HepG2 (cell line): ENCODE data around the gene TRIM7. TPM values are rescaled to one million over a fixed set of nuclear protein-coding genes. Genes with fewer than 3 reads are reported as not detected.
A peak's percentile ranks its signal among the peaks of the same experiment; 100 is the strongest.

Experiments
- ARID4A ChIP-seq: sonication (generic); formaldehyde crosslinking; IDR thresholded peaks from 2 replicates; pipeline ENCODE4 v1.5.0; 2020; ENCODE audit warnings: mild to moderate bottlenecking, missing genetic modification reagents, borderline replicate concordance
- CREB1 ChIP-seq, 2 experiments: fragments of 450-650 bp in 1 of 2; IDR thresholded peaks; 2 replicates each; pipeline ENCODE4 v1.6.1; 2016 to 2017; ENCODE audit warnings: control low read depth in 1 of 2, mild to moderate bottlenecking in 1 of 2, missing compliant biosample characterization in 1 of 2, missing genetic modification characterization in 1 of 2
- DZIP1 ChIP-seq: sonication (generic); formaldehyde crosslinking; IDR thresholded peaks from 2 replicates; pipeline ENCODE4 v1.5.0; 2020; ENCODE audit warnings: mild to moderate bottlenecking, missing genetic modification reagents
- KLF13 ChIP-seq: sonication (generic); formaldehyde crosslinking; IDR thresholded peaks from 2 replicates; pipeline ENCODE4 v1.4.0; 2020; ENCODE audit warnings: mild to moderate bottlenecking, missing genetic modification reagents
- MXD1 ChIP-seq: sonication (generic); formaldehyde crosslinking; IDR thresholded peaks from 2 replicates; pipeline ENCODE4 v1.4.0; 2020; ENCODE audit warnings: mild to moderate bottlenecking, missing genetic modification reagents
- SUZ12 ChIP-seq: fragments of 150-350 bp; IDR thresholded peaks from 2 replicates; pipeline ENCODE4 v1.6.1; 2014; ENCODE audit warnings: low read depth, low read length
- TCF7 ChIP-seq: sonication (generic); IDR thresholded peaks from 2 replicates; pipeline ENCODE4 v1.6.1; 2016; ENCODE audit warnings: antibody characterized with exemption, low read depth
- ZNF30 ChIP-seq: sonication (generic); formaldehyde crosslinking; IDR thresholded peaks from 2 replicates; pipeline ENCODE4 v1.5.0; 2020; ENCODE audit warnings: mild to moderate bottlenecking, missing genetic modification reagents
- ZNF512B ChIP-seq: sonication (generic); formaldehyde crosslinking; IDR thresholded peaks from 2 replicates; pipeline ENCODE4 v1.5.1; 2020; ENCODE audit warnings: missing genetic modification reagents, mild to moderate bottlenecking, borderline replicate concordance
- polyA plus RNA-seq, 8 experiments: library from polyadenylated mRNA; depleted of rRNA in 3 of 8; stranded (reverse) in 7 of 8; unstranded in 1 of 8; fragments of >200 nt; fragmentation: Illumina TruSeq in 4 of 8; extraction: Trizol in 4 of 8; gene quantifications; 2 replicates each; pipeline versions ENCODE4 v1.2.1 to v1.2.3, GENCODE V29; 2011 to 2016; ENCODE audit warnings: low read depth in 4 of 8, missing spikeins in 1 of 8, mixed read lengths in 1 of 8; ENCODE audit not compliant: insufficient read depth in 1 of 8
- total RNA-seq, 5 experiments: library from RNA; depleted of rRNA; stranded (reverse); fragments of >200 nt; fragmentation: Illumina TruSeq; extraction: Trizol; gene quantifications; 2 replicates each; pipeline ENCODE4 v1.2.3, GENCODE V29; 2016; ENCODE audit warnings: low read depth in 1 of 5
- TF ChIP-seq, protein P1 (sequence below): sonication (generic); formaldehyde crosslinking; IDR thresholded peaks from 2 replicates; pipeline ENCODE4 v1.4.0; 2020; ENCODE audit warnings: missing genetic modification reagents; ENCODE audit errors: not compliant biosample characterization

The TRIM7 gene
- total and polyA plus RNA-seq, 2 of the 13 experiments (the other 11 are each of a cell fraction or from before 2014, with no cell fraction given): 0.13 TPM; not detected in 1

DNA sequence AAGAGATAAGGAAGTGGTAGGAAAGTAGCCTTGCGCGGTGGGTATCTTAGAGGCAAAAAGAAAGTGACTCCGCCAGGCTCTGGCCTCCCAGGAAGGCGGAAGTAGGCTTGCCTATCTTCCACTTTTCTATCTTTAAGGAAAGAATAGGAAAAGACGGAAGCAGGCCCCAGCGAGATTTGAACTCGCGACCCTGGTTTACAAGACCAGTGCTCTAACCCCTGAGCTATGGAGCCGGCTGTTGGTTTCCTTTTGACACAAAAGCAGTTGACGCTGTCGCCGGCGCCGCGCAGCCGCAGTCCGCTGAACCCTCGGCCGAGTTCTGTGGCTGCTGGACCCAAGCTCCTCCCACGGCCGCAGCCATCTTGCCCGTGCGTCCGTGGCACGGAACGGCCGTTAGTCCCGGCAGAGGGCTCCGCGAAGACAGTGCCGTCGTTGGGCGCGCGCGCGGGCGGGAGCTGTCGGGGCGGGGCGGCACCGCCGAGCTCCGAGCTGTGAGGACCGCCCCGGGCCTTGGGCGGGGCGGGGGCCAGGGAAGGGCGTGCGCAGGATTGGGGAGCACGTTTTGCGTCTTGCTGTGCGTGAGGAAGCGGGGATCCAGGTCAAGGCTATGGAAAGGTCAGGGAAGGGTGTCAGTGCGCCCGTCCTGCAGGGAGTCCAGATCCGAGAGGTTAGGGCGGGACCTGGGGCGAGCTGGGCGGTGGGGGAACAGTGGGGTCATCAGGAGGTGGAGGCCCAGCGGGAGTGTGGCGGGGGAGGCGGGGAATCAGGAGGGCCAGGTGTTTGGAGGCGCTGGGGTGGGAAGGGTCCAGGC, 13.3 kb downstream of the TRIM7 start (continued):
- TF ChIP-seq ARID4A: peak; percentile 72; the same call in 1 of the 2 replicates
- TF ChIP-seq, protein P1, sequence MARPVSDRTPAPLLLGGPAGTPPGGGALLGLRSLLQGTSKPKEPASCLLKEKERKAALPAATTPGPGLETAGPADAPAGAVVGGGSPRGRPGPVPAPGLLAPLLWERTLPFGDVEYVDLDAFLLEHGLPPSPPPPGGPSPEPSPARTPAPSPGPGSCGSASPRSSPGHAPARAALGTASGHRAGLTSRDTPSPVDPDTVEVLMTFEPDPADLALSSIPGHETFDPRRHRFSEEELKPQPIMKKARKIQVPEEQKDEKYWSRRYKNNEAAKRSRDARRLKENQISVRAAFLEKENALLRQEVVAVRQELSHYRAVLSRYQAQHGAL: no peak
- no peak for TF ChIP-seq KLF13 (CRISPR knock-in tag)
- TF ChIP-seq TCF7: no peak
- TF ChIP-seq SUZ12: no peak
- TF ChIP-seq ZNF512B (CRISPR knock-in tag): no peak
- no peak; the same call in 1 of the 2 replicates for TF ChIP-seq ZNF30
- no peak for TF ChIP-seq DZIP1
- no peak for TF ChIP-seq CREB1 (IDR thresholded peaks at IDR 0.05)
- no peak for TF ChIP-seq CREB1 (CRISPR knock-in tag; IDR thresholded peaks at IDR 0.05)
- TF ChIP-seq MXD1: no peak; the same call in 1 of the 2 replicates
